Measurements from ENCODE around the gene DPY30.

Gene DPY30

GRCh38 chr2:32039447-32040219 lies at the start of gene DPY30:
Gene DPY30 (minus strand): TSS chr2:32039805. CDS start chr2:32039456, 349 bp downstream.
- TF ChIP-seq CTCF (IDR thresholded peaks at IDR 0.05; ENCODE audit: insufficient read depth, missing control alignments) = no peak
- DNase-seq (ENCODE audit: insufficient read length, low spot score) (peak; percentile 46), FAIRE-seq (no peak)

DNA sequence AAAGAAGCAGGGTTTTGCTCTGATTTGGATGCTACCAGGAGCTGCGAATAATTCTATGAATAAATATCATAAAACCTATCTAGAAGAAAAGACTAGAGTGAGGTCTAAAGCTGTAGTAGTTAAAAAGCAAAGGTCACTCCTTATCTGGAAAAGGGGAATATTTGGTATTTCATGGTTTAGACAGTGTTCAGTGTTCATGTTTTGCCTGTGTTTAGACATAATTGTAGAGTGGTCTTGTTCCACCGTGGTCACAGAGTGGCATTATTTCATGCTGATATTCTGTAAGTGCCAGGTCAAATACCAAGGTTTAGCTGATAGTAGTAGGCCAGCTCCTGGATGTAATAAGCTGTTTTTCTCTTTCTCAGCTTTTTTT lies 34.5 kb upstream of the DPY30 start:
- DNase-seq (ENCODE audit: insufficient read length, low spot score) (no peak), FAIRE-seq (no peak)

DNA sequence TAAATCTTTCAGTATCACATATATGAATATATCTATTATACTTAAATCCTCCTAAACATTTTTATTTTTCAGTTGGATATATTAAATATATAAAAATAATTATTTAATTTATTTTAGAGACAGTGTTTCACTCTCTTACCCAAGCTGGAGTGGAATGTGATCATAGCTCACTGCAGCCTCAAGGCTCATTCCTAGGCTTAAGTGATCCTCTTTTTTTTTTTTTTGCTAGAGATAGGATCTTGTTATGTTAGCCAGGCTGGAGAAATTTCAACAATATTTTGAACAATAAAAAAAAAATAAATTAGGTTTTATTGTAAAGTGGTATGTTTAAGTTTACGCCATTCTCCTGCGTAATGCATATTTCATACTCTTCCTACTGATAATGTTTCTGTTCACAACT lies 27.9 kb upstream of the DPY30 start:
- no peak for TF ChIP-seq CTCF (IDR thresholded peaks at IDR 0.05; ENCODE audit: insufficient read depth, missing control alignments)
- DNase-seq (ENCODE audit: insufficient read length, low spot score) = no peak
- FAIRE-seq = no peak

More for the DNA sequence above, 34.5 kb upstream of the DPY30 start:
- no peak for TF ChIP-seq CTCF (IDR thresholded peaks at IDR 0.05; ENCODE audit: insufficient read depth, missing control alignments)

GRCh38 chr2:32064713-32065112 lies 25.1 kb upstream of the DPY30 start:
- FAIRE-seq (no peak), DNase-seq (ENCODE audit: insufficient read length, low spot score) (no peak)
- no peak for TF ChIP-seq CTCF (IDR thresholded peaks at IDR 0.05; ENCODE audit: insufficient read depth, missing control alignments)

DNA sequence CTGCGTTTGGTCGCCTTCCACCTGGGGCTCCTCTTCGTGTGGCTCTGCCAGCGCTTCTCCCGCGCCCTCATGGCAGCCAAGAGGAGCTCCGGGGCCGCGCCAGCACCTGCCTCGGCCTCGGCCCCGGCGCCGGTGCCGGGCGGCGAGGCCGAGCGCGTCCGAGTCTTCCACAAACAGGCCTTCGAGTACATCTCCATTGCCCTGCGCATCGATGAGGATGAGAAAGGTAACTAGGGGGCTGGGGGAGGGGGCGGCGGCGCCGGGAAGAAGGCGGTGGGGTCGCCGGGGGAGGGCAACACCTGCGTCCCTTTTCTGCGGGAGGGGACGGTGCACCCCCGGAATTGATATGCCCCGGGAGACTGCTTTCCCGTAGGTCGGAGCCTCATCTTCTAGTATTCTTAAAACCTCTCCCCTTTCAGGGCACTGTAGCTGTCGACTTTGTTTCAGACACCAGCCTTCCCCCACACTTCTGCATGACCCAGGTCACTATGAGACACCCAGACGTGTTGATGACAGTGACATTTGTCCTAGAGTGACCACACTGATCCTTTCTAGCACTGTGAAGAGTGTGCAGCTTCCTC lies 24.5 kb upstream of the DPY30 start:
- no peak for FAIRE-seq

GRCh38 chr2:32063310-32064020 lies 23.9 kb upstream of the DPY30 start, which contains the start of gene SPAST:
Gene SPAST (plus strand): TSS chr2:32063556. CDS start chr2:32063832, 276 bp downstream.
- peak; percentile 92 for DNase-seq (ENCODE audit: insufficient read length, low spot score)
- no peak for TF ChIP-seq CTCF (IDR thresholded peaks at IDR 0.05; ENCODE audit: insufficient read depth, missing control alignments)
- no peak for FAIRE-seq

More for the DNA sequence above, 24.5 kb upstream of the DPY30 start:
- no peak for DNase-seq (ENCODE audit: insufficient read length, low spot score)
- no peak for TF ChIP-seq CTCF (IDR thresholded peaks at IDR 0.05; ENCODE audit: insufficient read depth, missing control alignments)
